Inflammatory macrophage treated with lipopolysaccharide for 1 hour (primary cell): ENCODE data around the gene ALG14.
"Not testable (repeated sequence)": the region's sequence is repeated elsewhere in the genome, so short reads cannot be mapped to it uniquely, and the experiment has no call there.

Experiments used
- DNase-seq, 2 donors: peaks; one replicate each; pipeline ENCODE4 v3.0.0-alpha.2; 2020 to 2022

The ALG14 gene

DNA sequence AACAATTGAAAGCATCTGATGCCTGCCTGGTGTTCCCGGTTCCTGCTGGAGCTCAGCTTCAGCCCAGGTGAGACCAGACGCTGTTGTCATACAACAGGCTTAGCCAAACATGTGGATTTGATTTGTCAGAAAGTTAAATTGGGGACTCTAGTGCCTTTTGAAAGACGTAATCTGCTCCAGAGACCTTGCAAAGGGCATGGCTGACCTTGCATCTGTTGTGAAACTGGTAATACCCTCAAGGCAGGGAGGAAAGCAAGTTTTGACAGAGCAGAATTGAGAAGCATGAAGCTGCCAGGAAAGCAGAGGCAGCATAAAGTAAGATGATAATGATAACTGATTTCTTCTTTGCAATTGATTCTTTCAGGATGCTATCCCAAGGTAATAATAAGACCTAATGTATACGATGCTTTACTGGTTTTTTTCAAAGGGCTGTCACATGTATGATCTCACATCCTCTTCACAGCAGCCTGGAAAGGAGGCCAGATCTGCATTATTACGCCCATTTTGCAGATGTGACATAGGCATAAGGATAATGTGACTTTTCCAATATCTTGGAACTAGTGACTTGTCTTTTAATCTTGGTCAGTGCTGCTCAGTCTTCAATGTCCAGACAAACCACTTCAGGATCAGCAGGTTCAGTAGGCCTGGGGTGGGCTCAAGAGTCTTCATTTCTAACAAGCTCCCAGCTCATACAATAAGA is 121.1 kb downstream of the ALG14 start:
- DNase-seq, result no peak

DNA sequence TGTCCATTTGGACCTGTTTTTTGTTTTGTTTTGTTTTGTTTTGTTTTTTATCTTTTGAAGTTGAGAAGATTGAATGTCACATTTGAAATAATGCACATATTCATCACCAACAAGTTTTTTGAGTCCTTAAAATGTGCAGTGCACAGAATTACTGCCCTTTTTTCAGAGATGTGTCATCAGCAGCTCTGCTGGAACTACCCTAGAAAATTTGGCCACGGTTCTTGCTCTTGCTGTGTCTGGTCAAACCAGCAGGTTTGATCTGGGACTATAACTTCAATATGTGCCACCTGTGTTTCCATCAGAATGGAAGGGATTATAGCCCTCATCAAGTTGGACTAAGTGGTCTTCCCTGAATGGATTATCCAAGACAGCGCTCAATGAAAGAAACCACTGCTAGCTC is 121.7 kb downstream of the ALG14 start:
- DNase-seq, result no peak

DNA sequence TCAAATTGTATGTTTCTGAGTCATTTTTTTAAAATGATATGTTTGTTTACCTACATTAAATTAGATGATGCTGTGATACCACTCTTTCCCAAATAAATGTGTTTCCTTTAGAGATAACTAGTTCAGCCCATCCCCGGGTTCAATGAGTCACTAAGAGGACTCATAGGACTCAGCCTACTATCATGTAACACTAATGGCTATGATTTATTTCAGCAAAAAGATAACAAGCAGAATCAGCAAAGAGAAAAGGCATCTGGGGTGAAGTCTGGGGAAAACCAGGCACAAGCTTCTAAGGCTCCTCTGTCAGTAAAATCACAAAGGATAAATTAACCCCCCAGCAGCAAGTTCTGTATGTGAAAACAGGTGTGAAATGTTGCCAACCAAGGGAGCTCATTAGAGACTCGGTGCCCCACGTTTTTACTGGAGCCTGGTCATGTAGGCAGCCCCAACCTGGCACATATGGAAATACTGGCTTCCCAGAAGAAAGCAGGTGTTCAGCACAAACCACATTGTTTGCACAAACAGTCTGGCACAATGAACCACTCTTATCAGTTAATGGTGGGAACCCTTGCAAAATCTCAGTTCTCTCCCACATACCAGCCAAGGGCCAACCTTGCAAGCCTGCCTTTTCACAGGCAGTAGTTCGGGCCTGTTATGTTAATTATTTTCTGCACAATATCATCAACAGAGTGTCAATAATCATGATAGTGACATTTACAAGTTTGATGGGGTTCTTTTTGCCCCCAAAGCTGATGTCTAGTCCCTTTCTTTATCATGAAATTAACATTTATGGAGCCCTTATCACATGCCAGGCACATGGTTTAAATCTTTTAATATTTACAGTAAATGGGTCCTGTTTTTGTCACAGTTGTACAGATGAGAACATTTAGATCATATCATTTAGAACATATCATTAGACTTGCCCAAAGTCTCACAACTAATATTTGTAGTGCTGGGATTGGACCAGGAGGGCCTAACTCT is 122.8 kb downstream of the ALG14 start:
- DNase-seq, result no peak

DNA sequence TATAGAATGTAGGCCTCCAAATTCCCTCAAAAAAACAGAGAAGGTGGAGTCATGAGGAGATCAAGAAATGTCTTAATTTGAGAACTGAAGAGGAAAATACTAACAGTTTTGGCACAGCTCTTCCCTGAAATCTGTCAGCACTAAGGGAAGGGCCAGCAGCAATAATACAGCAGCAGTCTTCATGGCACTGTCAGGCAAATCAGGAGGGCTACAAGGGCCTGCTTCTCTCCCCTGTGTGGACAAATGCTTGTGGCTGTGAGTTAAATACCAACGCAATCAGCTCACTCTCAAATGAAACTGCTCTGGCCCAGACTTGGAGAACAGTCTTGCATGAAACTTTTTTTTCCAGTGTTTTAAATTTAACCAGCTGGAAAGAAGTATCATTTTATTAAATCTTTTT is 125.3 kb downstream of the ALG14 start:
- no peak for DNase-seq

DNA sequence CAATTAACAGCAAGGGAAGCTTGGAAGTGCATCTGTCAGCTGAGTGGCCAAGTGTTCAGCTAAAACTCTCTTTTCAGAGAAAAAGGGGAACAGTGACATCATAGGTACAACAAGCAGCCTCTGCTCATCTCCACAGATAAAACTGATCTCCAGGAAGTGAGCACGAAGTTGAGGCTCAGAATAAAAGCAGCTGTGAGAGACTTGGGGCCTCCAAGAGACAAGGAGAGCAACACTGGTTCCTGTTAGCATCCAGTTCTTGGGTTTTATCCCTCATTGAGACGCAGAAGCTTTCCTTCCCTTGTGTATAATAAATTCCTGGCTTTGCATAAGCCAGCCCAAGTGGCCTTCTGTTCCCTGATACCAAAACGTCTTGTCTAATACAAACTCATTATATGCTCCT is 125.9 kb downstream of the ALG14 start:
- peak in 1 of 2 donors; percentile 3 for DNase-seq

DNA sequence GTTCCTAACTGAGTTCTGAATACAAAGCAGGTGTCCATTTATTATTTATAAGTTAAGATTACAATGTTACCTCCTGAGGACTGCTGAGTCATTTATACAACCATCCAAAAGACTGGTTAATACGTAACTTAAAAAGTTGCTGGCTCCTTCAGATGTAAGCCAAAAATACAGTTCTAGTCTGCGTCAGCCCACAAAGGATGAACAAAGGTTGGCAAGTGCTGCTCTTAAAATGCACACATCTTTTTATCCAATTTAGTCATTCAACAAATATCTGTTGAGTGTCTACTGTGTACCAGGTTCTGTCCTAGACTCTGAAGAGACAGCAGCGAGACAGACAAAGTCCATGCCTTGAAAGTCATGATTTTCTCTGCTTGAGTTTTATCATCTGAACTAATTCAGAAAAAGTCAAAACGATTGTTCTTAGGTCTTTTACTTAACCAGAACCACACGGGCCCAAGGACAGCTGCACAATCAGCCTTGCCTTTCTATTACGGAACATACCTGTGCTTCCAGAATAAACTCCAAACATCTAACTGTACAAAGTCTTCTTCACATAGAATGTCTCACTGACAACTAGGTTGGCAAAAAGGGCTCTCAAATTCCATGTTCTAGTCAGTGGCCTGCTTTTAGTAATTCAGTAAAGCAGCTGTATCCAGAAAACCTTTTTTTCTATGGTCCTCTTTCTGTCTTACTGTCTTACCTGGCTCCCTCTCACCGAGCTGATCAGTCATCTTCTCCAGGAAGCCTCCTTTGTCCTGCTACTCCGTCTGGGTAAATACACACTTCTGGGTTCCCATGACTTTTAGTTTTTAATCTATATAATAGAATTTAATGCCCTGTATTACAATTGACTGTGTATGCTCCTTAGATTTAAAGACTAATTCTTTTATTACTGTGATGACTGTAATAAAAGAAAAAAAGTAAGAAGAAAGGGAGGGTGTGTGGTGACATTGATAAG is 130.3 kb downstream of the ALG14 start:
- no peak for DNase-seq

DNA sequence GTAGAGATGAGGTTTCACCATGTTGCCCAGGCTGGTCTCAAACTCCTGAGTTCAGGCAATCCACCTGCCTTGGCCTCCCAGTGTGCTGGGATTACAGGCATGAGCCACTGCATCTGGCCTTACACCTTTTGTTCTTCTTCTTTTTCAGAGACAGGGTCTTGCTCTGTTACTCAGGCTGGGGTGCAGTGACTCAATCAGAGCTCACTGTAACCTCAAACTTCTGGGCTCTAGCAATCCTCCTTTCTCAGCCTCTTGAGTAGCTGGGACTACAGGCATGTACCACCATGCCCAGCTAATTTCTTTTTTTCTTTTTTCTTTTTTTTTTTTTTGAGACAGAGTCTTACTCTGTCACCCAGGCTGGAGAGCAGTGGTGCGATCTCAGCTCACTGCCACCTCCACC is 131.3 kb downstream of the ALG14 start:
- DNase-seq, result not testable (repeated sequence)

DNA sequence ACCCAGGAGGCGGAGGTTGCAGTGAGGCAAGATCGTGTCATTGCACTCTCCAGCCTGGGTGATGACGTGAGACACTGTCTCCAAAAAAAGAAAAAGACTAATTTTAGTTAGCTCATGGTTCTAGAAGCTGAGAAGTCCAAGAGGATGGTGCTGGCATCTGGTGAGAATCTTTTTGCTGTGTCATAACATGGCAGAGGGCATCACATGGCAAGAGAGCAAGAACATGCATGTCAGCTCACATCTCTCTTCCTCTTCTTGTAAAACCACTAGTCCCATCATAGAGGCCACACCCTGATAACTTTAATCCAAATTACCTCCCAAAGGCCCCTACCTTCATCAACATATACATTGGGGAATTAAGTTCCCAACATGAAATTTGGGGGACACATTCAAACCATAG is 132.0 kb downstream of the ALG14 start:
- no peak for DNase-seq

DNA sequence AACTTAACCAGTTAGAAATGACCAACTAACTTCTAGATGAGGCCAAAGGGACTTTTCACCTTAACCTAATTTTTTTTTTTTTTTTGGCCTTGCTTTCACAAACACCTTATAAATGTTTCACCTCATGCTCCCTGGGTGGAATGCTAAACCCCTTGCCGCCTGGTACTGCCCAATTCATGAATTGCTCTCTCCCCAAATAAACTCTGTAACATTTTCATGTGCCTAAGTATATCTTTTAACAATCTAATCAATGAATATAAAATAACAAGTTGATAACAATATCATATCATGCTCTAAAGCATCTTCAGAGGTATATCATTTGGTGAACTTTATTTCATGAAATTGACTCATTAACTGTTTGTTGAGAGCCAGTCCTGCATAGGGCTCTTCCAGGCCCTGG is 134.9 kb downstream of the ALG14 start:
- DNase-seq, result no peak

DNA sequence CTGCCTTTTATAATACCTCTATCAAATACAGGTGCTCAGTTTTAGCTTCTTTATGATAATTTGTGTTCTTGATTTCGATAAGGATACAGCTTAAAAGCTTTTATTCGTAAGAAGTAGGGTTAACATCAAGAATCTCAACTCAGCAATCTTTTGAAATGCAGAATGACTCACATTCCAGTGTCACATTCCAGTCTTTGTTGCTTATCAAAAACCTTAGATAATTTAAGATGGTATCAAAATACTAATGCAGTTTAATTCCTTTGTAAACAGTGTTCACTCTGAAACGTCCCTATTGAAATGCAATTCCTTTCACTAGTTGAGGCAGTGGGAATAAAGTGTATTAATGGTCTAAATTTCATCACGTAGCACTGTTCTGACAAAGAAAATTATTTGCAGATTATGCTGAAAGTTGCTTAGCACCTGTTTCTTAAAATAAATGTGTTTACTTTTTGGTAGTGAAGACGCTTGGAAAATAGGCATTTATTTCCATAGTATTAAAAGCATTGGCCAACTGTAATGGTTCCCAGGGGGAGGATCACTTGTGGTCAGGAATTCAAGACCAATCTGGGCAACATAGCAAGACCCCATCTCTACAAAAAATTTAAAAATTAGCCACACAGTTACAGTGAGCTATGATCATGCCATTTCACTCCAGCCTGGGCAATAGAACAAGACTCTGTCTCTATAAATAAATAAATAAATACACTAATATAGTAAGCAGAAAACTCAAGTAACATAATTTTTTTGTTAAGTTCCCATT is 135.7 kb downstream of the ALG14 start:
- DNase-seq, result no peak

DNA sequence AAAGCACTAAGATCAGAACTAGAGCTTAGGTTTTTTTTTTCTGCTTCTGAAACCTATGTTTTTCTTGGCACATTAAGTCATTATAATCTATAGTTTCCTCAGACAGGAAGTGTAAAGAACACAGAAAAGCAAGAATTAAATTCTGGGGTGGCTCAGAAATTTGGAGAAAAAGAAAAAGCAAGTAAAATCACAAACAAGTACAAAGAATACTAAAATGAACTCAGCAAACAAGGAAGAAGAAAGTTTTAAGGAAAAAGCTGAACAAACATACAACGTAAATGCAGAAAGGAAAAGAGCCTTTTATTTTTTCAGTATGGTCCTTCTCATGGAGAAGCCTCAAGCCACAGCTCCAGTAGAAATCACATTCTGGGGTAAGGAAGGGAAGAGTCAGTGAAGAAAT is 137.3 kb downstream of the ALG14 start:
- no peak for DNase-seq

DNA sequence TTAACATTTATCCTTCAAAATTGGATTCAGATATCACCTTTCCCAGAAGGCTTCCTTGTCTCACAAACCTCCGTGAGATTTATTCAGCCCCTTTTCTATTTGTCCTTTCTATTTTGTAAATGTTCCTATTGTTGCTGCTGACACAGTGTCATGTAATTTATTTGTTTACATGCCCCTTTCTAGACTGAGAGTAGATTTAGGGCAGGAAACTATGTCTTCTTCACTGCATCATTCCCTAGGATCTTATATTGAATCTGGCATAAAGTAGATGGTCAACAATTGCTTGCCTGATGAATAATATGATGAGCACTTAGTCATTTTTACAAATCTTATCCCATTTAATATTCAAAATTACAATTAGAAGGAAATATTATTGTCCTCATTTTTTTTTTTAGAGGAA is 137.7 kb downstream of the ALG14 start:
- no peak for DNase-seq

DNA sequence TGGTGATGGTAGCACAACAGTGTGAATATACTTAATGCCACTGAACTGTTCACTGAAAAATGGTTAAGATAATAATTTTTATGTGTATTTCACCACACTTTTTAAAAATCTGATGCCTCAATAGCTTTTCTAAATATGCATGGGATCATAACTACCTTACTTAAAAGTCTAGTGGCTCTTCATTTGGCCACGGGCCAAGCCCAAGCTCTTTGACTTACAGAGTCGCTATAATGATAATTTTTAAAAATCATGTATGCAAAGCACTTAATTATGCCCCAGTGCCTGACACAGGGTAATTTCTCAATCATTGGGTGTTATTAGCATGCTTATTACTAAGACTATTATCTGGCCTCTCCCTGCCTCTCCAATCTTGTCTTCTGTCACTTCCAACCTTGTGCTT is 138.2 kb downstream of the ALG14 start:
- no peak for DNase-seq

DNA sequence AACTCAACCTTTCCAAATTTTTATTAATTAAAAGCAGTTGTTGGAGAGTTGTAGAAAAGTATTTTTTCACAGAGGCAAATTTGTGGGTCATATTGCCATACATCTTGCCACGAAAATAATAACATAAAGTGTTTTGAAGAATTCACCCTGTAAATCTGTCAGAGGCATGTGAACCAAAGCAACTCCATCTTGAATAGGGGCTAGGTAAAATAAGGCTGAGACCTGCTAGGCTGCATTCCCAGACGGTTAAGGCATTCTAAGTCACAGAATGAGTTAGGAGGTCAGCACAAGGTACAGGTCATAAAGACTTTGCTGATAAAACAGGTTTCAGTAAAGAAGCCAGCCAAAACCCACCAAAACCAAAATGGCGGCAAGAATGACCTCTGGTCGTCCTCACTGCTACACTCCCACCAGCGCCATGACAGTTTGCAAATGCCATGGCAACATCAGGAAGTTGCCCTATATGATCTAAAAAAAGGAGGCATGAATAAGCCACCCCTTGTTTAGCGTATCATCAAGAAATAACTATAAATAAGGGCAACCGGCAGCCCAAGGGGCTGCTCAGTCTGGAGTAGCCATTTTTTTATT is 141.4 kb downstream of the ALG14 start:
- no peak for DNase-seq

DNA sequence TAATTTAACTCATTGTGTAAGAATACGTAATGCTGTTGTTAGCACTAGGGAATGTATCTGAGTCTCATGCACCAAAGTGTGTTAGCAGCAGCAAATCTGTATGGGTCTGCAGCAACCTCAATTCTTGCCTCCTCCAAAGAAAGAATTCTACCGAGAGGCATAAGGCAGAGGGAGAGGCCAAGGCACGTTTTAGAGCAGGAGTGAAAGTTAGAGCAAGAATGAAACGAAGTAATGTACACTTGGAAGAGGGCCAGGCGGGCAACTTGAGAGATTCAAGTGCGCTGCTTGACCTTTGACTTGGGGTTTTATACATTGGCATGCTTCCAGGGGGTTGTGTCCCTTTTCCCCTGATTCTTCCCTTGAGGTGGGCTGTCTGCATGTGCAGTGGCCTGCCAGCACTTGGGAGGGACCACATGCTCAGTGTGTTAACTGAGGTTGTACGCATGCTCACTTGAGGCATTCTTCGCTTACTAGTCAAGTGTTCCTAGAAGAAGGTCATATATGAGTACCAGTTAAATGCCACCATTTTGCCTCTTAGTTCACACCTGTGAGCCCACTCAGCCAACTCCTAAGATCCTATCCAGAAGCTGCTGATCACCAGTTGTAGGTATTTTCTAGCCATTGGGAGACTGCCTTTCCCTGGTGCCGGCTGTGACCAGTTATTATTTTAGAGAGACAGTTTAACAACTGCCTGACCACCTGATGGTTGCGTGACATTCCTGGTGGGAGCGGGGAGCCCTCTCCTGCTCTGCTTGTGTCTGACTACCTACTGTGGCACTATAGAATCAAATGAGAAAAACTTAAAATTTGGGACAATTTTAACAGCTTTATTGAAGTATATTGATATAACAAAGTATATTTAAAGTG is 143.2 kb downstream of the ALG14 start:
- no peak for DNase-seq

DNA sequence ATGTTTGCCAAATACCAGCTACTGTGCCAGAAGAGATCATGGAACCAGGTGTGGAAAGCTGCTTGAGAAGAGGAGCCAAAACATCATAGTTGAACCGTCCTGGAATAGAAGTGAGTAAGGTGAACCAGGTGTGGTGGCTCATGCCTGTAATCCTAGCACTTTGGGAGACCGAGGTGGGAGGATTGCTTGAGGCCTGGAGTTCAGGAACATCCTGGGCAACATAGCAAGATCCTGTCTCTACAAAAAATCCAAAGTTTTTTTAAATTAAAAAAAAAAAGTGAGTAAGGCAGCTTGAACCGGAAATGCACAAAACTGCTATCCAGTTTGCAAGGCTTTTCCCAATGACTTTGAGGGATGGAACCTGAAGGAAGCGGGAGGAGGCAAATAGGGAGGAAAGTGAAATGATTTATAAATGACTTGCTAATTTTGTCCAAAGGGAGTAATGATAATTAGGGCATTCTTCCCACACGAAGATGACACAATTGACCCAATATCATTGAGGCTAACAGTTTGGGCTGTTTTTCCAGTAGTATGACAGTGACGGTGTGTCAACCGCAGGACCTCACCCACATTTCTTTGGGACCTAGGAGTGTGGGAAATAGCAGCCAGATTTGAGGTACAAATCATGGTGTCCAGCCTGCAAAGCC is 144.3 kb downstream of the ALG14 start:
- no peak for DNase-seq

DNA sequence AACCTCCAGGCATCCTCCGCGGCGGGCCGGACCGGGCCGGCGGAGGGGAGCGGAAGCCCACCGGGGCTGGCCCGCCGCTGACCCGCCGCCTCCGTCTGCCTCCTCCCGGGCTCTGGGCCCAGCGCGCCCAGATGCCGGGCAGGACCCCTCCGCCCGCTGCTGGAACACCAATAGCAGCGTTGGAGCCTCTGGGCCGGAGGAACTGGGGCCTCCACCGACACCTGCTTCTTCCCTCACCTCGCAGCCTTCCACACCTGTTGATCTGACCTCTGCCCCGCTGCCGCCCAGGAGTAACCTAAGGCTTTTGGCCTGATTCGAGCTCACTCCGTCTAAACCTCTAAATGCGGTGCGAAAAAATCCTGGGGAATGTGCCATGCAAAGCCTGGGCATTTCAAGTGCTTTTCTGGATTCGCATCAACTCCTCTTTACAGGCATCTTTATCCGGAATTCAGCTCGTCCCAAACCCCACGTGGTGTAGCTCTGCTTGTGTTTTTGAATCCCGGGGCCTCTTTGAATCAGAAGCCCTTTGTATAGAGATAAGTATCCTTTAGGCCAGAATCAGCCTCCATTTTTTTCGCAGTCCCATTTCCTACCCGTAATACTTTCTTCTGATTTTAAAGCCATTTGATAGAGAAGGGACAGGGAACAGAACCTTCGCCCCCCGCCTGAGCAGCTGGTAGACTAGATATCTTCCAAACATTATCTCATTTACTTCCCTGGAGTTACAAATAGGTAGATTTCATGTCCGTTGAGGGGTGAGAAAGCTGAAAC is 145.2 kb downstream of the ALG14 start:
- no peak for DNase-seq

DNA sequence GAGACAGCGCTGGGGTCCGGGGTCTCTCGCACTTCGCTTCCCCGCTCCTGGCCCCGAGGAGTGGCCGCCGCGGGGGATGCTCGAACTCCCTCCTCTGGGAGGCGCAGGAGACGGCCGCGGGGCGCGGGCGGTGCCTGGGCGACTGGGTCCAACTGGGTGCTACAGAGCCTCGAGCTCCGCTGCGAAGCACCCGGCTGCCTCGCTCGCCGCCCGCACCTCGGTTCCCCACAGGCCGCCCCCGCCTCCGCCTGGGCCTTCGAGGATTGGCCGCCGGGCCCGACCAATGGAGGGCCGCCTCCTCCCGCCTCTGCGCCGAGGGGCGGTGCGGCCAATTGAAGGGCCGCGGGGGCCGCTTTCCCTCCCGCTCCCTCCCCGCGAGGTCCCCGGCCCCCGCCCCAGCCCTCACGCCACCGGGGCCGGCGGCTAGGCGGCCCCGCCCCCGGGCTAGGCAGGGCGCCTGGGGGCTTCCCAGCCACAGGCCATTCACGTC is 145.8 kb downstream of the ALG14 start, which contains the start of gene CNN3:
Gene CNN3, minus strand, starts transcription at position 196 of the 490 bp plus-strand sequence. CDS start 216 bp downstream, outside the sequence.
- peak; percentile 28 to 40 for DNase-seq
